GM12892 (cell line): ENCODE measurements around the gene DCP1B.

Source experiments
- POLR2AphosphoS5 ChIP-seq: IDR thresholded peaks from 2 replicates; pipeline ENCODE4 v1.6.1; 2011; ENCODE audit warnings: low read depth, low read length, control low read depth
- TAF1 ChIP-seq: IDR thresholded peaks from 2 replicates; pipeline ENCODE4 v1.6.1; 2011; ENCODE audit warnings: low read depth, mild to moderate bottlenecking, control low read depth, low read length, borderline replicate concordance

DNA sequence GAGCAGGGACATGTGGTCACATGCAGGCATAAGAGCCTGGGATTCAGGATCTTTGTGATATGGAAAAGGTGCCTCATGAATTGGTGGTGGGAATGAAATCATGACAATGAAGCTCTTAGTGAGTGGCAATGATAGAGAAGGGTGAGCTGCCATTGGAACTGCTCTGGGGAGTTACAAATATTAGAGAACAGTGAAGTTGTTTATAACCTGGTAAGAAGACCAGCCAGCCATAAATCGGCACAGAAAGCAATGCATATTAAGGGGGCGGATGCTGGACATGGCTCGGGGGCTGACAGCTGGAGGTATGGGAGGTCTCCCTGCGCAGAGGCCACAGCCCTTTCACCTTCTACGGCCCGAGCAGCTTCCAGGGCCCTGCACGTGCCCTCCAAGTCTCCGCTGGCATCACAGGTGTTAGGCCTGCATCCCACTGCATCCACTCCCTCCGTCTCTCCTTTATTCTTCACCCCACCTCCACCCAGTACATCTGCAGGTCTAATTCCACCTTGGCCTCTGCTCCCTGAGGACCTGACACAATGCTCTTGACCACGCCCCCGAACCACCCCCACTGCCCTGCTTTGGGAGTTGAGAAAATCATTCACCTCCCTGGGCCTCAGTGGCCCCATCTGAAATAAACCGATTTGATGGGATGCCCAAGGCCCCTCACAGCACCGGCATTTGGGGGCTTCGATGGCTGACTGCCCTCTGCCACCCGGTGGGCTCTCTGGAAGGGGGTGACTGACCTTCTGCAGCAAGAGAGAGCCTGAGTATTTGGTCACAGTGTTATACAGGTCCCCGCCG, 89.9 kb downstream of the DCP1B start:
- TF ChIP-seq POLR2AphosphoS5 (no peak), TAF1 (no peak)
